ENCODE measurements around the gene PSMD8. TPM values are rescaled to one million over a fixed set of nuclear protein-coding genes. Genes with fewer than 3 reads are reported as not detected.

The PSMD8 gene
- total RNA-seq, 1 donor: 285 TPM

- H4K20me1 ChIP-seq (ENCODE audit: insufficient read depth, low read length): peaks cover 36% of the 10 kb centered on the region
Observed at GRCh38 chr19:38375748-38376147, 1.4 kb downstream of the PSMD8 start.

GRCh38 chr19:38376576-38376975, 2.2 kb downstream of the PSMD8 start:
- Histone ChIP-seq H3K36me3 (ENCODE audit: insufficient read depth, low read length) (peaks cover 39% of the 10 kb centered on the region), H3K4me1 (ENCODE audit: insufficient read depth, low read length) (peaks cover 15% of the 10 kb centered on the region), H2AFZ (ENCODE audit: low read length) (no peak overlapping the region), H3K79me2 (ENCODE audit: insufficient read depth, low read length) (peaks cover 65% of the 10 kb centered on the region), H3K27ac (ENCODE audit: low read depth, low read length) (peak overlapping the region; percentile 95), H3K9me3 (ENCODE audit: low read depth, low read length) (no peaks in the 10 kb centered on the region), H4K20me1 (ENCODE audit: insufficient read depth, low read length) (peaks cover 42% of the 10 kb centered on the region), H3K4me2 (ENCODE audit: insufficient read depth, low read length) (peak overlapping the region; percentile 88), H3K27me3 (ENCODE audit: insufficient read depth, low read length) (no peaks in the 10 kb centered on the region), H3K4me3 (ENCODE audit: insufficient read depth, low read length) (peak overlapping the region; percentile 98)
- no peak for TF ChIP-seq CTCF (IDR thresholded peaks at IDR 0.05; ENCODE audit: extremely low read depth, low read depth, low read length)
- DNase-seq (ENCODE audit: insufficient read length, low spot score, missing footprints): no peak

More at GRCh38 chr19:38375748-38376147, 1.4 kb downstream of the PSMD8 start:
- TF ChIP-seq CTCF (IDR thresholded peaks at IDR 0.05; ENCODE audit: extremely low read depth, low read depth, low read length): no peak
- H3K4me2 ChIP-seq (ENCODE audit: insufficient read depth, low read length): peak overlapping the region; percentile 88
- no peaks in the 10 kb centered on the region for H3K9me3 ChIP-seq (ENCODE audit: low read depth, low read length)
- H3K27me3 ChIP-seq (ENCODE audit: insufficient read depth, low read length): no peaks in the 10 kb centered on the region
- H3K36me3 ChIP-seq (ENCODE audit: insufficient read depth, low read length): peaks cover 31% of the 10 kb centered on the region
- no peak overlapping the region for H2AFZ ChIP-seq (ENCODE audit: low read length)
- H3K4me1 ChIP-seq (ENCODE audit: insufficient read depth, low read length): peaks cover 15% of the 10 kb centered on the region
- H3K79me2 ChIP-seq (ENCODE audit: insufficient read depth, low read length): peaks cover 58% of the 10 kb centered on the region
- peak overlapping the region; percentile 98 for H3K4me3 ChIP-seq (ENCODE audit: insufficient read depth, low read length)
- peak overlapping the region; percentile 95 for H3K27ac ChIP-seq (ENCODE audit: low read depth, low read length)
- peak; percentile 91 for DNase-seq (ENCODE audit: insufficient read length, low spot score, missing footprints)

GRCh38 chr19:38377052-38377451, 2.7 kb downstream of the PSMD8 start:
- Histone ChIP-seq H3K4me1 (ENCODE audit: insufficient read depth, low read length) (peaks cover 15% of the 10 kb centered on the region), H3K4me3 (ENCODE audit: insufficient read depth, low read length) (no peak overlapping the region), H3K27ac (ENCODE audit: low read depth, low read length) (no peak overlapping the region), H3K9me3 (ENCODE audit: low read depth, low read length) (no peaks in the 10 kb centered on the region), H4K20me1 (ENCODE audit: insufficient read depth, low read length) (peaks cover 45% of the 10 kb centered on the region), H3K4me2 (ENCODE audit: insufficient read depth, low read length) (no peak overlapping the region), H3K36me3 (ENCODE audit: insufficient read depth, low read length) (peaks cover 44% of the 10 kb centered on the region), H2AFZ (ENCODE audit: low read length) (no peak overlapping the region), H3K79me2 (ENCODE audit: insufficient read depth, low read length) (peaks cover 66% of the 10 kb centered on the region), H3K27me3 (ENCODE audit: insufficient read depth, low read length) (no peaks in the 10 kb centered on the region)
- DNase-seq (ENCODE audit: insufficient read length, low spot score, missing footprints): no peak
- TF ChIP-seq CTCF (IDR thresholded peaks at IDR 0.05; ENCODE audit: extremely low read depth, low read depth, low read length): no peak

- peaks cover 67% of the 10 kb centered on the region for H3K79me2 ChIP-seq (ENCODE audit: insufficient read depth, low read length)
- peak; percentile 62 for DNase-seq (ENCODE audit: insufficient read length, low spot score, missing footprints)
- H3K36me3 ChIP-seq (ENCODE audit: insufficient read depth, low read length): peaks cover 60% of the 10 kb centered on the region
Observed at GRCh38 chr19:38378866-38379265, 4.5 kb downstream of the PSMD8 start.

More at GRCh38 chr19:38378866-38379265, 4.5 kb downstream of the PSMD8 start:
- H3K4me2 ChIP-seq (ENCODE audit: insufficient read depth, low read length): no peak overlapping the region
- no peak overlapping the region for H3K4me3 ChIP-seq (ENCODE audit: insufficient read depth, low read length)
- H3K9me3 ChIP-seq (ENCODE audit: low read depth, low read length): no peaks in the 10 kb centered on the region
- no peak overlapping the region for H2AFZ ChIP-seq (ENCODE audit: low read length)
- no peak overlapping the region for H3K27ac ChIP-seq (ENCODE audit: low read depth, low read length)
- no peak for TF ChIP-seq CTCF (IDR thresholded peaks at IDR 0.05; ENCODE audit: extremely low read depth, low read depth, low read length)
- H3K4me1 ChIP-seq (ENCODE audit: insufficient read depth, low read length): peaks cover 15% of the 10 kb centered on the region
- H3K27me3 ChIP-seq (ENCODE audit: insufficient read depth, low read length): no peaks in the 10 kb centered on the region
- peaks cover 49% of the 10 kb centered on the region for H4K20me1 ChIP-seq (ENCODE audit: insufficient read depth, low read length)
